DND-41 (cell line): ENCODE data around the gene SLC22A17.
"Not testable (repeated sequence)": the region's sequence is repeated elsewhere in the genome, so short reads cannot be mapped to it uniquely, and the experiment has no call there.

ENCODE experiments used
- ATAC-seq: fragments of 200-7000 bp; cut with Tn5 transposase; 3 replicates; pipeline ENCODE4 v1.9.1; 2021; ENCODE audit warnings: low read depth; ENCODE audit not compliant: insufficient read depth
- DNase-seq: peaks from one replicate; pipeline ENCODE4 v3.0.0-alpha.2; 2020
- H2AFZ ChIP-seq: 2 replicates; pipeline ENCODE4 v1.6.0; 2012; ENCODE audit warnings: low read depth, low read length
- H3K27ac ChIP-seq: 2 replicates; pipeline ENCODE4 v1.5.1; 2012; ENCODE audit warnings: low read length, inconsistent platforms
- H3K27me3 ChIP-seq: fragments of 200-600 bp; sonication (generic); 2 replicates; pipeline ENCODE4 v1.6.0; 2012; ENCODE audit warnings: low read length, mild to moderate bottlenecking, inconsistent platforms; ENCODE audit not compliant: insufficient read depth, poor library complexity
- H3K36me3 ChIP-seq: 2 replicates; pipeline ENCODE4 v1.5.1; 2012; ENCODE audit warnings: low read length, inconsistent platforms; ENCODE audit not compliant: insufficient read depth
- H3K4me1 ChIP-seq: 2 replicates; pipeline ENCODE4 v1.5.1; 2012; ENCODE audit warnings: mild to moderate bottlenecking, low read length; ENCODE audit not compliant: insufficient read depth
- H3K4me2 ChIP-seq: 2 replicates; pipeline ENCODE4 v1.6.0; 2012; ENCODE audit warnings: mild to moderate bottlenecking, moderate library complexity, low read length, inconsistent platforms; ENCODE audit not compliant: insufficient read depth
- H3K4me3 ChIP-seq, 2 experiments: fragments of 200-600 bp in 1 of 2; shearing (Covaris generic) in 1 of 2; 2 replicates each; pipeline ENCODE4 v1.5.1; 2012 to 2016; ENCODE audit warnings: inconsistent platforms in 2 of 2, low read length in 2 of 2, mild to moderate bottlenecking in 2 of 2, low read depth in 1 of 2, moderate library complexity in 1 of 2
- H3K79me2 ChIP-seq: 2 replicates; pipeline ENCODE4 v1.6.0; 2012; ENCODE audit warnings: low read length, inconsistent platforms; ENCODE audit not compliant: insufficient read depth
- H3K9ac ChIP-seq: 2 replicates; pipeline ENCODE4 v1.6.0; 2012; ENCODE audit warnings: low read depth, mild to moderate bottlenecking, inconsistent platforms, low read length, moderate library complexity
- H3K9me3 ChIP-seq: 2 replicates; pipeline ENCODE4 v1.5.1; 2012; ENCODE audit warnings: low read length, moderate library complexity, mild to moderate bottlenecking, inconsistent platforms; ENCODE audit not compliant: insufficient read depth, severe bottlenecking
- H4K20me1 ChIP-seq: 2 replicates; pipeline ENCODE4 v1.6.0; 2012; ENCODE audit warnings: low read length; ENCODE audit not compliant: insufficient read depth
- CTCF ChIP-seq: IDR thresholded peaks from 2 replicates; pipeline ENCODE4 v1.5.1; 2012; ENCODE audit warnings: borderline replicate concordance, low read length, moderate library complexity, mild to moderate bottlenecking; ENCODE audit not compliant: poor library complexity, severe bottlenecking; ENCODE audit errors: extremely low read depth
- EZH2 ChIP-seq: IDR thresholded peaks from 3 replicates; pipeline ENCODE4 v1.6.1; 2012; ENCODE audit warnings: borderline replicate concordance, low read depth, mild to moderate bottlenecking, moderate library complexity, low read length, inconsistent platforms; ENCODE audit not compliant: severe bottlenecking

The SLC22A17 gene

DNA sequence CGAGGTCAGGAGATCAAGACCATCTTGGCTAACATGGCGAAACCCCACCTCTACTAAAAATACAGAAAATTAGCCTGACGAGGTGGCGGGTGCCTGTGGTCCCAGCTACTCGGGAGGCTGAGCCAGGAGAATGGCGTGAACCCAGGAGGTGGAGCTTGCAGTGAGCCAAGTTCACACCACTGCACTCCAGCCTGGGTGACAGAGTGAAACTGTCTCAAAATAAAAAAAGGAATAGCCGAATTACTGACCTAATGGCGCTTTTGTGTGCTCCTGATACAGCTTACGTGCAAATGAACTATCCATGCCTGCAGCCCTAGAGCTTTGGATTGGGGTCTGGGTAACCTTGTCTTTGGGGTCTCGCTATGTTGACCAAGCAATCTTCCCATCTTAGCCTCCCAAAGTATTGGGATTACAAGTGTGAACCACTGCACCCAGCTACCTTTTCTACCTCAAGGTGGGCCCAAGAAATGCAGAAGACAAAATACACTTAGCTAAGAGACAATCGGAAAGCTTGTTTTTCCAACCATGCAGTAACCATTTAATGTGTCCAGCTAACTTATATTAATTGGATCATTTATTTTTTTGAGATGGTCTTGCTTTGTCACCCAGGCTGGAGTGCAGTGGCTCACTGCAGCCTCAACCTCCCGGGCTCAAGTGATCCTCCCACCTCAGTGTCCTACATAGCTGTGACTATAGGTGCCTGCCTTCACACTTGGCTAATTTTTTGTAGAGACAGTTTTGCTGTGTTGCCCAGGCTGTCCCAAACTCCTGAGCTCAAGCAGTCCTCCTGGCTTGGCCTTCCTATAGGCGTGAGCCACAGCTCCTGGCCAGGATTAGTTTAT is 26.0 kb downstream of the SLC22A17 start:
- Histone ChIP-seq H4K20me1 (peaks cover 22% of the 10 kb centered on the region), H2AFZ (no peak overlapping the region), H3K36me3 (peaks cover 36% of the 10 kb centered on the region), H3K9me3 (no peaks in the 10 kb centered on the region), H3K9ac (no peak overlapping the region), H3K4me3 (no peak overlapping the region), H3K4me1 (peaks cover 21% of the 10 kb centered on the region), H3K79me2 (peaks cover 26% of the 10 kb centered on the region), H3K27ac (no peak overlapping the region), H3K27me3 (no peaks in the 10 kb centered on the region), H3K4me2 (no peak overlapping the region)
- DNase-seq (no peak), ATAC-seq (peak; percentile 17; the same call in 1 of the 3 replicates)
- peak; percentile 13 for TF ChIP-seq CTCF
- TF ChIP-seq EZH2 = no peak

DNA sequence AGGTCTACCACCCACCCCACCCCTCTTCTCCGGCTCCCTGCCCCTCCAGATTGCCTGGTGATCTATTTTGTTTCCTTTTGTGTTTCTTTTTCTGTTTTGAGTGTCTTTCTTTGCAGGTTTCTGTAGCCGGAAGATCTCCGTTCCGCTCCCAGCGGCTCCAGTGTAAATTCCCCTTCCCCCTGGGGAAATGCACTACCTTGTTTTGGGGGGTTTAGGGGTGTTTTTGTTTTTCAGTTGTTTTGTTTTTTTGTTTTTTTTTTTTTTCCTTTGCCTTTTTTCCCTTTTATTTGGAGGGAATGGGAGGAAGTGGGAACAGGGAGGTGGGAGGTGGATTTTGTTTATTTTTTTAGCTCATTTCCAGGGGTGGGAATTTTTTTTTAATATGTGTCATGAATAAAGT is 26.9 kb downstream of the SLC22A17 start:
- H3K9me3 ChIP-seq, H3K4me2 ChIP-seq, ATAC-seq, DNase-seq, H3K27me3 ChIP-seq, H3K4me3 ChIP-seq, H2AFZ ChIP-seq, H3K9ac ChIP-seq, H3K27ac ChIP-seq: not testable (repeated sequence)
- Histone ChIP-seq H3K4me1 (peaks cover 21% of the 10 kb centered on the region), H3K79me2 (peaks cover 28% of the 10 kb centered on the region), H3K36me3 (peaks cover 36% of the 10 kb centered on the region), H4K20me1 (peaks cover 22% of the 10 kb centered on the region)

DNA sequence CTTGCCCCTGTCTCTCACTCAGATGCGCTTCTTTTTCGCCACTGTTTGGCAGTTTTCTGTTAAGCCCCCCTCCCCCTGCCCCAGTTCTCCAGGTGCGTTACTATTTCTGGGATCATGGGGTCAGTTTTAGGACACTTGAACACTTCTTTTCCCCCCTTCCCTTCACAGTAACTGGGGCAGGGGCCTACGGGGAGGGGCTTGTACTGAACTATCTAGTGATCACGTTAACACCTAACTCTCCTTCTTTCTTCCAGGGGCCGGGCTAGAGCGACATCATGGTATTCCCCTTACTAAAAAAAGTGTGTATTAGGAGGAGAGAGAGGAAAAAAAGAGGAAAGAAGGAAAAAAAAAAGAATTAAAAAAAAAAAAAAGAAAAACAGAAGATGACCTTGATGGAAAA is 27.7 kb downstream of the SLC22A17 start:
- H3K9me3 ChIP-seq = no peaks in the 10 kb centered on the region
- H2AFZ ChIP-seq = no peak overlapping the region
- H3K27ac ChIP-seq = no peak overlapping the region
- no peak overlapping the region for H3K4me2 ChIP-seq
- no peak overlapping the region for H3K9ac ChIP-seq
- H3K4me1 ChIP-seq = peaks cover 28% of the 10 kb centered on the region
- peaks cover 33% of the 10 kb centered on the region for H3K79me2 ChIP-seq
- no peak for ATAC-seq
- no peak overlapping the region for H3K4me3 ChIP-seq
- no peak for DNase-seq
- H3K36me3 ChIP-seq = peaks cover 36% of the 10 kb centered on the region
- H4K20me1 ChIP-seq = peaks cover 22% of the 10 kb centered on the region
- TF ChIP-seq CTCF = no peak
- no peak for TF ChIP-seq EZH2
- no peaks in the 10 kb centered on the region for H3K27me3 ChIP-seq

GRCh38 chr14:23324455-23324846 is 28.2 kb downstream of the SLC22A17 start:
- H2AFZ ChIP-seq = no peak overlapping the region
- peaks cover 33% of the 10 kb centered on the region for H3K4me1 ChIP-seq
- DNase-seq = no peak
- H3K9ac ChIP-seq = no peak overlapping the region
- H3K36me3 ChIP-seq = peaks cover 36% of the 10 kb centered on the region
- ATAC-seq = no peak
- no peak overlapping the region for H3K4me3 ChIP-seq
- no peaks in the 10 kb centered on the region for H3K9me3 ChIP-seq
- no peak overlapping the region for H3K27ac ChIP-seq
- peaks cover 22% of the 10 kb centered on the region for H4K20me1 ChIP-seq
- no peaks in the 10 kb centered on the region for H3K27me3 ChIP-seq
- TF ChIP-seq CTCF (no peak), EZH2 (no peak)
- H3K79me2 ChIP-seq = peaks cover 33% of the 10 kb centered on the region
- H3K4me2 ChIP-seq = no peak overlapping the region
